Thymus (tissue), 11 donors: ENCODE results near the gene OSCAR. TPM values are rescaled to one million over a fixed set of nuclear protein-coding genes. Genes with fewer than 3 reads are reported as not detected.
"Not testable (repeated sequence)": the region's sequence is repeated elsewhere in the genome, so short reads cannot be mapped to it uniquely, and the experiment has no call there.

Source experiments
- DNase-seq, 9 donors: peaks; one replicate each; pipeline ENCODE4 v3.0.0-alpha.2; 2013; ENCODE audit warnings: low spot score in 9 of 9, low read depth in 6 of 9, missing footprints in 1 of 9
- H3K27ac ChIP-seq, 2 donors: one replicate each; pipeline ENCODE4 v1.5.1; 2013; ENCODE audit warnings: control low read depth in 1 of 2, low read depth in 1 of 2, low read length in 1 of 2, mild to moderate bottlenecking in 1 of 2, moderate library complexity in 1 of 2
- H3K27me3 ChIP-seq, 2 donors: one replicate each; pipeline ENCODE4 v1.5.1; 2013; ENCODE audit warnings: low read length in 1 of 2; ENCODE audit not compliant: control insufficient read depth in 2 of 2, insufficient read depth in 1 of 2
- H3K36me3 ChIP-seq, 2 donors: one replicate each; pipeline ENCODE4 v1.5.1; 2013; ENCODE audit warnings: low read length in 1 of 2, mild to moderate bottlenecking in 1 of 2, moderate library complexity in 1 of 2; ENCODE audit not compliant: control insufficient read depth in 2 of 2, insufficient read depth in 2 of 2
- H3K4me1 ChIP-seq, 2 donors: one replicate each; pipeline ENCODE4 v1.5.1; 2013; ENCODE audit warnings: low read length in 2 of 2; ENCODE audit not compliant: control insufficient read depth in 2 of 2, insufficient read depth in 2 of 2
- H3K4me3 ChIP-seq, 2 donors: one replicate each; pipeline ENCODE4 v1.5.1; 2013; ENCODE audit warnings: low read length in 2 of 2, control low read depth in 1 of 2, mild to moderate bottlenecking in 1 of 2
- H3K9me3 ChIP-seq, 2 donors: one replicate each; pipeline ENCODE4 v1.5.1; 2013; ENCODE audit warnings: low read length in 1 of 2, mild to moderate bottlenecking in 1 of 2; ENCODE audit not compliant: control insufficient read depth in 2 of 2, insufficient read depth in 1 of 2
- WGBS: extraction: QIAGEN DNeasy Blood & Tissue Kit; methylation state at CpG from one replicate; pipeline ENCODE4 v1.1.7; 2013; 5-methylcytosine and 5-hydroxymethylcytosine counted together
- polyA plus RNA-seq: library from polyadenylated mRNA; stranded (reverse); fragments of 200-250 nt; gene quantifications from one replicate; pipeline ENCODE4 v1.2.3, GENCODE V29; 2013
- total RNA-seq: library from RNA; stranded (reverse); fragments of 120-200 nt; gene quantifications from one replicate; pipeline ENCODE4 v1.2.4, GENCODE V29; 2013
- donor health status: healthy.

Gene OSCAR
- total and polyA plus RNA-seq, 2 donors = 0.61 to 5.5 TPM

- no peaks in the 10 kb centered on the region for H3K9me3 ChIP-seq
- H3K27ac ChIP-seq = no peak overlapping the region
- no peak overlapping the region for H3K4me3 ChIP-seq
- H3K4me1 ChIP-seq = peaks cover 8% of the 10 kb centered on the region in 2 donors
- no peak for DNase-seq
- peaks cover 48 to 61% of the 10 kb centered on the region in 2 donors for H3K36me3 ChIP-seq
- no peaks in the 10 kb centered on the region for H3K27me3 ChIP-seq
- 97% methylated on average over 6 of the region's 6 CpGs for WGBS
Measured at GRCh38 chr19:54109651-54110050, 9.0 kb upstream of the OSCAR start.

GRCh38 chr19:54108496-54108895 is 7.9 kb upstream of the OSCAR start:
- 96% methylated on average over 7 of the region's 7 CpGs for WGBS
- Histone ChIP-seq H3K36me3 (peaks cover 48 to 58% of the 10 kb centered on the region in 2 donors), H3K4me3 (no peak overlapping the region), H3K27me3 (no peaks in the 10 kb centered on the region), H3K27ac (no peak overlapping the region), H3K4me1 (peaks cover under 1 to 2% of the 10 kb centered on the region in 2 donors), H3K9me3 (no peaks in the 10 kb centered on the region)
- no peak for DNase-seq

DNA sequence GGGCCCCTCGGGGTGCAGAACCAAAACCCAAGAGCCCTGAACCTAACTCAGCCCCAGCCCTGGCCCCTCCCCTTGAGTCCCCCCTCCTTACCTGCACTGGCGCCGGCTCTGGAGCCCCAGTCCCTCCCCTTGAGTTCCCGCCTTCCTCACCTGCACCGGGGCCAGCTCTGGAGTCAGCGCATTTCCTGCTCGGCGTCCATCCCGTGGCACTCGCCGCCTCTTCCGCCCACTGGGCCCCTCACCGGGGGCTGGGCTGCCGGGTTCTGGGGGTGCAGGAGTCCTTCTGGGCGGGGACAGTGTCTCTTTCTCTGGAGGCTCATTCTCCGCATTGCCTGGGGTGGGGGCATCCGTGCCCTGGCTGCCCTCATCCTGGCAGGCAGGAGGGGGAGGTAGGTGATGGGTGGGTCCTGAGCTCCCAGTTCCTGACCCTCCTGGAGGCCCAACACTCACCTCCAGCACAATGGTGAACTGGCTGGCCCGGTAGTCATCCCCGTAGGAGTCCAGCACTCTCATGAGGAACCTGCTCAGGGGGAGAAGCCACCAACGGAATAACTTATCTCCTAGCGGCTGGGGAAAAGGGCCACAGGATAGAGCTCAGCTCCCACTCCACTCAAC is 7.4 kb upstream of the OSCAR start:
- 93% methylated on average over 21 of the region's 21 CpGs for WGBS
- no peak overlapping the region for H3K4me3 ChIP-seq
- H3K27ac ChIP-seq = no peak overlapping the region
- H3K27me3 ChIP-seq = no peaks in the 10 kb centered on the region
- no peaks in the 10 kb centered on the region for H3K9me3 ChIP-seq
- no peak for DNase-seq
- peaks cover 5 to 6% of the 10 kb centered on the region in 2 donors for H3K4me1 ChIP-seq
- peaks cover 48 to 58% of the 10 kb centered on the region in 2 donors for H3K36me3 ChIP-seq

GRCh38 chr19:54106716-54107115 is 6.1 kb upstream of the OSCAR start:
- WGBS = 95% methylated on average over 15 of the region's 15 CpGs
- DNase-seq = no peak
- no peak overlapping the region for H3K4me3 ChIP-seq
- H3K27ac ChIP-seq = no peak overlapping the region
- H3K9me3 ChIP-seq = no peaks in the 10 kb centered on the region
- H3K4me1 ChIP-seq = peaks cover 5 to 10% of the 10 kb centered on the region in 2 donors
- peaks cover 45 to 58% of the 10 kb centered on the region in 2 donors for H3K36me3 ChIP-seq
- no peaks in the 10 kb centered on the region for H3K27me3 ChIP-seq

DNA sequence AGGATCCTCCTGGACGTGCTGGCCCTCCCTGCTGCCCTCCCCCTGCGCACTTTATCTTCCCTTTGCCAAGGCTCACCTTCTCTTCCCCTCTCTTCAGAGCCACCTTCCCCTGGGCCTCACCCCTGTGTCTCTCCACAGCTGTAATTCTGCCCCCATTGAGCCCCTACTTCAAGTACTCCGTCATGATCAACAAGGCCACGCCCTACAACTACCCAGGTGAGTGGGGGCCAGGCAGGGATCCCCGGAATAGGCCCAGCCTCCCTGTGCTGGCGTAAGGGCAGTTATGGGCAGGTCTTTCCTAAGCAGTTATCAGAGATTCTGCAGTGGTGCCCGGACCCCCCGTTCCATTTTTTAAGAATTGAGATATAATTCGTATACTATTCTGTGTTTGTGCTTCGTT is 5.2 kb upstream of the OSCAR start:
- H3K36me3 ChIP-seq = peaks cover 42 to 54% of the 10 kb centered on the region in 2 donors
- DNase-seq = no peak
- no peak overlapping the region for H3K27ac ChIP-seq
- H3K4me3 ChIP-seq = no peak overlapping the region
- peaks cover 5 to 10% of the 10 kb centered on the region in 2 donors for H3K4me1 ChIP-seq
- 94% methylated on average over 10 of the region's 10 CpGs for WGBS
- H3K9me3 ChIP-seq = no peaks in the 10 kb centered on the region
- no peaks in the 10 kb centered on the region for H3K27me3 ChIP-seq

- peaks cover 36 to 47% of the 10 kb centered on the region in 2 donors for H3K36me3 ChIP-seq
- WGBS = 97% methylated on average over 11 of the region's 11 CpGs
- no peaks in the 10 kb centered on the region for H3K9me3 ChIP-seq
- H3K27ac ChIP-seq = no peak overlapping the region
- DNase-seq = no peak
- peaks cover 0 to 2% of the 10 kb centered on the region in 2 donors for H3K27me3 ChIP-seq
- no peak overlapping the region for H3K4me3 ChIP-seq
- peaks cover 5 to 10% of the 10 kb centered on the region in 2 donors for H3K4me1 ChIP-seq
Measured at GRCh38 chr19:54104998-54105715, 4.6 kb upstream of the OSCAR start.

- H3K4me1 ChIP-seq = peaks cover 5 to 10% of the 10 kb centered on the region in 2 donors
- H3K36me3 ChIP-seq = peaks cover 14 to 23% of the 10 kb centered on the region in 2 donors
- H3K27ac ChIP-seq = peak within 1 kb of the TSS; percentile 64 to 77
- 4% methylated on average over 54 of the region's 54 CpGs for WGBS
- H3K27me3 ChIP-seq = peaks cover 0 to 9% of the 10 kb centered on the region in 2 donors
- H3K4me3 ChIP-seq = peak within 1 kb of the TSS; percentile 68 to 95
- no peaks in the 10 kb centered on the region for H3K9me3 ChIP-seq
- peak; percentile 94 to 100 (median 99) for DNase-seq
Measured at GRCh38 chr19:54102421-54103169, 2.0 kb upstream of the OSCAR start, which contains the start of gene NDUFA3. Gene NDUFA3, plus strand, starts transcription at chr19:54102855. Its CDS starts 24 bp downstream, at chr19:54102879.

- Histone ChIP-seq H3K4me1 (peaks cover 9 to 14% of the 10 kb centered on the region in 2 donors), H3K27me3 (peaks cover 18 to 36% of the 10 kb centered on the region in 2 donors)
- not testable (repeated sequence) for DNase-seq, H3K27ac ChIP-seq, H3K4me3 ChIP-seq, H3K36me3 ChIP-seq, H3K9me3 ChIP-seq
- WGBS = 82% methylated on average over 9 of the region's 9 CpGs
Measured at GRCh38 chr19:54099903-54100255, 724 bp downstream of the OSCAR start.
